Endothelial cell of umbilical vein (primary cell): ENCODE results near the gene ZNF786. TPM values are rescaled to one million over a fixed set of nuclear protein-coding genes. Genes with fewer than 3 reads are reported as not detected.

Source experiments
- BruUV-seq: library from RNA; stranded (reverse); fragments of 400-500 nt; replicated peaks from 2 replicates; lab custom pipeline; 2021; lab: Mats Ljungman, UMichigan
- CTCF ChIA-PET: fragments of 300-600, 350-600 bp; sonication (Branson Sonifier 250); formaldehyde crosslinking; loops from one replicate; lab custom pipeline; 2021; ENCODE audit warnings: antibody characterized with exemption, inconsistent platforms; lab: Charles Lee
- POLR2A ChIA-PET: fragments of 300-600, 350-600 bp; sonication (Branson Sonifier 250); formaldehyde crosslinking; loops from one replicate; lab custom pipeline; 2021; ENCODE audit warnings: antibody characterized with exemption, inconsistent platforms; lab: Charles Lee
- DNase-seq: peaks from one replicate; pipeline ENCODE4 v3.0.0-alpha.2; 2011; ENCODE audit warnings: low read depth, low spot score
- FAIRE-seq: peaks from 2 replicates; lab custom pipeline; 2011; peaks lifted over from hg19 to GRCh38; lab: Jason Lieb, UNC
- H2AFZ ChIP-seq: 2 replicates; pipeline ENCODE4 v1.6.0; 2012; ENCODE audit warnings: low read depth, low read length, control low read depth, inconsistent platforms
- H3K27ac ChIP-seq: 2 replicates; pipeline ENCODE4 v1.5.1; 2011; ENCODE audit warnings: low read depth, mild to moderate bottlenecking, control low read depth, low read length, moderate library complexity; ENCODE audit not compliant: insufficient read depth
- H3K27me3 ChIP-seq, 2 experiments: 2 replicates each; pipeline versions ENCODE4 v1.6.0 to v1.6.1; 2011; ENCODE audit warnings: low read length in 2 of 2, mixed read lengths in 1 of 2; ENCODE audit not compliant: control insufficient read depth in 2 of 2, insufficient read depth in 2 of 2
- H3K36me3 ChIP-seq, 2 experiments: 2 replicates in 1 of 2; 3 replicates in 1 of 2; pipeline ENCODE4 v1.5.1; 2011; ENCODE audit warnings: low read length in 2 of 2, mild to moderate bottlenecking in 1 of 2, moderate library complexity in 1 of 2; ENCODE audit not compliant: control insufficient read depth in 2 of 2, insufficient read depth in 2 of 2; ENCODE audit errors: extremely low read depth in 1 of 2
- H3K4me1 ChIP-seq: 3 replicates; pipeline ENCODE4 v1.5.1; 2011; ENCODE audit warnings: mild to moderate bottlenecking, low read length; ENCODE audit not compliant: control insufficient read depth, insufficient read depth; ENCODE audit errors: extremely low read depth
- H3K4me2 ChIP-seq: 2 replicates; pipeline ENCODE4 v1.6.1; 2011; ENCODE audit warnings: low read length, control low read depth, mixed read lengths; ENCODE audit not compliant: insufficient read depth
- H3K4me3 ChIP-seq, 3 experiments: fragments of 200-600 bp in 1 of 3; sonication (generic), shearing (Covaris generic) in 1 of 3; replicated peaks in 1 of 3; 2 replicates each; pipeline ENCODE4 v1.5.1; 2011 to 2016; ENCODE audit warnings: control low read depth in 3 of 3, low read length in 3 of 3, mild to moderate bottlenecking in 2 of 3, inconsistent platforms in 1 of 3, low read depth in 1 of 3, moderate library complexity in 1 of 3; ENCODE audit not compliant: insufficient read depth in 1 of 3
- H3K79me2 ChIP-seq: 2 replicates; pipeline ENCODE4 v1.6.0; 2012; ENCODE audit warnings: low read length, inconsistent platforms; ENCODE audit not compliant: control insufficient read depth, insufficient read depth
- H3K9ac ChIP-seq: replicated peaks from 2 replicates; pipeline ENCODE3; 2011; ENCODE audit warnings: low read length, control low read depth; ENCODE audit not compliant: insufficient read depth; ENCODE audit errors: extremely low read depth
- H3K9me1 ChIP-seq: replicated peaks from 3 replicates; pipeline ENCODE4 v1.6.0; 2011; ENCODE audit warnings: mild to moderate bottlenecking, low read length; ENCODE audit not compliant: control insufficient read depth, insufficient read depth; ENCODE audit errors: extremely low read depth
- H3K9me3 ChIP-seq: replicated peaks from 2 replicates; pipeline ENCODE4 v1.5.1; 2012; ENCODE audit warnings: low read length, inconsistent platforms; ENCODE audit not compliant: control insufficient read depth, insufficient read depth
- H4K20me1 ChIP-seq: replicated peaks from 2 replicates; pipeline ENCODE3; 2011; ENCODE audit warnings: mild to moderate bottlenecking, low read length; ENCODE audit not compliant: control insufficient read depth, insufficient read depth; ENCODE audit errors: extremely low read depth
- CTCF ChIP-seq, 2 donors: IDR thresholded peaks; 1 replicate in 1 of 2; 2 replicates in 1 of 2; pipeline ENCODE4 v1.5.1; 2011; ENCODE audit warnings: low read length in 2 of 2, mild to moderate bottlenecking in 2 of 2, moderate library complexity in 2 of 2, control low read depth in 1 of 2, inconsistent platforms in 1 of 2, low read depth in 1 of 2; ENCODE audit not compliant: insufficient read depth in 1 of 2; ENCODE audit errors: extremely low read depth in 1 of 2
- EZH2 ChIP-seq: IDR thresholded peaks from 2 replicates; pipeline ENCODE4 v1.6.1; 2012; ENCODE audit warnings: borderline replicate concordance, low read depth, mild to moderate bottlenecking, moderate library complexity, low read length, inconsistent platforms; ENCODE audit not compliant: severe bottlenecking
- FOS ChIP-seq: IDR thresholded peaks from 2 replicates; pipeline ENCODE4 v1.6.1; 2011; ENCODE audit warnings: mild to moderate bottlenecking, low read length, moderate library complexity, borderline replicate concordance; ENCODE audit not compliant: insufficient read depth
- GATA2 ChIP-seq: IDR thresholded peaks from 2 replicates; pipeline ENCODE4 v1.7.0; 2011; ENCODE audit warnings: low read depth, mild to moderate bottlenecking, moderate library complexity, mixed read lengths, low read length; ENCODE audit not compliant: insufficient read length, insufficient read depth
- JUN ChIP-seq: IDR thresholded peaks from 2 replicates; pipeline ENCODE4 v1.6.1; 2011; ENCODE audit warnings: borderline replicate concordance, low read depth; ENCODE audit not compliant: insufficient read length, insufficient read depth
- MAX ChIP-seq: IDR thresholded peaks from 2 replicates; pipeline ENCODE4 v1.6.1; 2011; ENCODE audit not compliant: insufficient read depth, insufficient read length
- MYC ChIP-seq: IDR thresholded peaks from one replicate; pipeline ENCODE4 v1.6.1; 2011; ENCODE audit warnings: mild to moderate bottlenecking, low read depth, low read length
- POLR2A ChIP-seq: IDR thresholded peaks from 2 replicates; pipeline ENCODE4 v1.6.1; 2012; ENCODE audit warnings: low read depth, mild to moderate bottlenecking, control low read depth, low read length
- POLR2AphosphoS5 ChIP-seq: IDR thresholded peaks from 2 replicates; pipeline ENCODE4 v1.6.1; 2012; ENCODE audit warnings: low read depth, mild to moderate bottlenecking, control low read depth, low read length, moderate library complexity; ENCODE audit not compliant: insufficient read depth
- dilution Hi-C: fragments of 300-500 bp; cut with MboI; formaldehyde crosslinking; loops from one replicate; pipeline ENCODE4 v1.15.0; 2019; ENCODE audit warnings: low sequenced_read_pairs; ENCODE audit not compliant: extremely low pct_ligation_motif_present
- intact Hi-C: fragments of 100-400 bp; cut with micrococcal nuclease; formaldehyde crosslinking; loops from one replicate; pipeline ENCODE4 v1.10.0; 2022
- polyA plus RNA-seq, 4 experiments: library from polyadenylated mRNA; depleted of rRNA in 3 of 4; stranded (reverse) in 3 of 4; unstranded in 1 of 4; fragments of >200 nt; gene quantifications; 2 replicates each; pipeline versions ENCODE4 v1.2.1 to v1.2.3, GENCODE V29; 2011 to 2012; ENCODE audit warnings: missing spikeins in 1 of 4
- total RNA-seq: library from RNA; stranded (reverse); gene quantifications from 2 replicates; pipeline ENCODE4 v1.2.3, GENCODE V29; 2021

The ZNF786 gene
- total and polyA plus RNA-seq, 2 donors (not counting 3 experiments of a cell fraction or from before 2014, with no cell fraction given), result 2.8 to 5.9 TPM

- FAIRE-seq, result no peak
- DNase-seq, result no peak
- BruUV-seq, result no TSS peak
- intact Hi-C loops, result no loop called here
- Histone ChIP-seq H3K4me1 (peaks cover 4% of the 10 kb centered on the region), H3K4me3 (no peak overlapping the region), H3K9ac (no peak overlapping the region), H3K9me1 (no peaks in the 10 kb centered on the region), H3K4me2 (no peak overlapping the region), H3K79me2 (peaks cover 12% of the 10 kb centered on the region), H3K9me3 (no peaks in the 10 kb centered on the region), H2AFZ (no peak overlapping the region), H3K36me3 (no peaks in the 10 kb centered on the region), H3K27me3 (no peaks in the 10 kb centered on the region), H4K20me1 (no peaks in the 10 kb centered on the region), H3K27ac (no peak overlapping the region)
- POLR2A ChIA-PET, result no interaction called here
- no peak for TF ChIP-seq CTCF (IDR thresholded peaks at IDR 0.05; ENCODE audit: extremely low read depth in 1 of 2, insufficient read depth in 1 of 2, low read depth in 1 of 2, low read length in 2 of 2)
- no peak for TF ChIP-seq EZH2
- no peak for TF ChIP-seq POLR2A
- no peak for TF ChIP-seq FOS
- no peak for TF ChIP-seq GATA2
- TF ChIP-seq MYC, result no peak
- no peak for TF ChIP-seq MAX
- no peak for TF ChIP-seq JUN
- no peak for TF ChIP-seq POLR2AphosphoS5
- dilution Hi-C loops, result no loop called here
- CTCF ChIA-PET, result interaction anchor here (1.4 kb wide), 1 partner anchor 20 kb away, joined by 4 read pairs; no protein-coding TSS in a partner anchor
Observed at GRCh38 chr7:149085866-149086265, 4.7 kb downstream of the ZNF786 start.
